ENCODE data around the gene KDM4C. TPM values are rescaled to one million over a fixed set of nuclear protein-coding genes. Genes with fewer than 3 reads are reported as not detected.

Gene KDM4C
- total RNA-seq: 45.1 and 47.2 TPM in 2 replicates

DNA sequence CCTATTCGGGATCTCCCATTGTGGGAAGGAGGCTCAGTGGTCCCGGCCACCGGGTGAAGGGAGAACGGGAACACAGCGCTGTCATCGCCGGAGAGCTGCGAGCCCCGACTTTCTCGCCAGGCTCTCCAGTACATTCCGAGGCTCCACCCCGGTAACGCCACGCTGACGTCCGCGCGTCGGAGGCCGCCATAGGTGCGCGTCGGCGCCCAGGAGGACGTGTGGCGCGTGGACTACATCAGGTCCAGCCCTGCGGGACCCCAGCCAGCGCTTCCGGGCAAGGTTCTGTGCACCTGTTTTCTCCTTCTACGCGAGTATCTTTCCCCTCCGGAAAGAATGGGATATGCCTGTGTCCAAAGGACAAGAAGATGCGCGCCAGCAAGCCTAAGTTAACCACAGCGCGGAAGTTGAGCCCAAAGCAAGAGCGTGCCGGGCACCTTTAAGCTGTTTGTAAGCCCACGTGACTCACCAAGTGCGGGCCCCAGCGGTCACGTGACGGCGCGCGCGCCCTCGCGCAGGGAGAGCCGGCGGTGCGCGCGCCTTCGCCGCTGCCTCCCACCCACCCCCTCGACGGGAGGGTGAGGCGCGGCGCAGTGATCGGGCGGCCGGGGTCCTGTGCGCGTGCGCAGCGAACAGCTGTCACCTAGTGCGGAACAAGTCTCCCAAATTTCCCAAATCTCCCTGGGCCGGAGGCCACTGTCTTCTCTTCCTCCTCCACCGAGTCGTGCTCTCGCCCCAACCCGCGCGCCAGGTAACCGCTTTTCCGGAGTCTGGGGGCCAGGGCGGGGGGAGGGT is at the start of gene KDM4C:
KDM4C (plus strand) TSS at position 518 of the 792 bp plus-strand sequence. CDS start 35,016 bp downstream, outside the sequence.

Other genes with a start within 250 kb of the KDM4C start
- 0.33 and 2.3 TPM in 2 replicates for gene GLDC, start 112.2 kb upstream of the KDM4C start, total RNA-seq